ENCODE measurements around the gene ELFN2.

Gene ELFN2

DNA sequence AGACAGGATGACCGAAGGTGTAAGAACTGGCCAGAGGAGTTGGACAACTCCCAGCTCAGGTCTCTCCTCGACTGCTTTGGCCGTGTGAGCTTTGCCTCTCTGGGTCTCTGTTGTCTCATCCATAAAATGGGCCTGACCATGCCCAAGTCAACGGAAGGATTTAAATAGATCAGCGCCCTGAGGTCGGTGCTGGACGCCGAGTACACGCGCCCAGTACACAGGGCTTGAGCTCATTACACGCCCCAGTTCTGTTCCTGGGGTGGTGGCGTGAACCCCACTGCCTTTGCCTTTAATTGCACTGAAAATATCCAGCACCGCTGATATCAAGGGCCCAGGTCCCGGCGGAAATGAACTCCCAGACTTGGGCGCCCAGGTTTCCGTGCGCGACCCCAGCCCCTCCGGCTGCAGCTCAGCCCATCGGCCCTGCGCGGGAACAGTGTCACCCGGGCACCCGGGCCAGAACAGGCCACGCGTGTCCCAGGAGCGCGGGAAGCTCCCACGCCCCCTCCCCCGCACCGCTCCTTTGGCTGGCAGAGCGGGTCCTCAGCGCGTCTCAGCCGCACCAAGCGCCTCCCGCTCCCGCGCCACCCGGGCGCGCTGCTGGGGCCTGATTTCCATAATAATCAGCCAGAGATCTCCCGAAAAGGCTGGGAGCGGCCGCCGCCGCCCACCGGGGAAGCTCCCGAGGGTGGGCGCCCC, 102.8 kb downstream of the ELFN2 start:
- Mint-ChIP-seq H3K4me3 (no peak overlapping the region), H3K9me3 (peaks cover 5% of the 10 kb centered on the region), H3K4me1 (peaks cover 8% of the 10 kb centered on the region), H3K27ac (no peak overlapping the region), H3K27me3 (ENCODE audit: low read depth, poor library complexity) (peaks cover 94% of the 10 kb centered on the region), H3K36me3 (ENCODE audit: low read depth) (no peaks in the 10 kb centered on the region)
- DNase-seq, result peak; percentile 52
- TF ChIP-seq CTCF (IDR thresholded peaks at IDR 0.05), result no peak

- H3K4me1 Mint-ChIP-seq, result peaks cover 20% of the 10 kb centered on the region
- TF ChIP-seq CTCF (IDR thresholded peaks at IDR 0.05), result no peak
- no peak overlapping the region for H3K27ac Mint-ChIP-seq
- no peak for DNase-seq
- peaks cover 74% of the 10 kb centered on the region for H3K27me3 Mint-ChIP-seq (ENCODE audit: low read depth, poor library complexity)
- H3K9me3 Mint-ChIP-seq, result no peaks in the 10 kb centered on the region
- H3K4me3 Mint-ChIP-seq, result no peak overlapping the region
- H3K36me3 Mint-ChIP-seq (ENCODE audit: low read depth), result no peaks in the 10 kb centered on the region
Measured at GRCh38 chr22:37320726-37321677, 106.3 kb downstream of the ELFN2 start.

- H3K9me3 Mint-ChIP-seq, result no peaks in the 10 kb centered on the region
- no peak for TF ChIP-seq CTCF (IDR thresholded peaks at IDR 0.05)
- H3K4me3 Mint-ChIP-seq, result no peak overlapping the region
- no peaks in the 10 kb centered on the region for H3K36me3 Mint-ChIP-seq (ENCODE audit: low read depth)
- no peak overlapping the region for H3K27ac Mint-ChIP-seq
- H3K4me1 Mint-ChIP-seq, result peaks cover 24% of the 10 kb centered on the region
- peaks cover 65% of the 10 kb centered on the region for H3K27me3 Mint-ChIP-seq (ENCODE audit: low read depth, poor library complexity)
- no peak for DNase-seq
Measured at GRCh38 chr22:37319469-37319868, 107.8 kb downstream of the ELFN2 start.

DNA sequence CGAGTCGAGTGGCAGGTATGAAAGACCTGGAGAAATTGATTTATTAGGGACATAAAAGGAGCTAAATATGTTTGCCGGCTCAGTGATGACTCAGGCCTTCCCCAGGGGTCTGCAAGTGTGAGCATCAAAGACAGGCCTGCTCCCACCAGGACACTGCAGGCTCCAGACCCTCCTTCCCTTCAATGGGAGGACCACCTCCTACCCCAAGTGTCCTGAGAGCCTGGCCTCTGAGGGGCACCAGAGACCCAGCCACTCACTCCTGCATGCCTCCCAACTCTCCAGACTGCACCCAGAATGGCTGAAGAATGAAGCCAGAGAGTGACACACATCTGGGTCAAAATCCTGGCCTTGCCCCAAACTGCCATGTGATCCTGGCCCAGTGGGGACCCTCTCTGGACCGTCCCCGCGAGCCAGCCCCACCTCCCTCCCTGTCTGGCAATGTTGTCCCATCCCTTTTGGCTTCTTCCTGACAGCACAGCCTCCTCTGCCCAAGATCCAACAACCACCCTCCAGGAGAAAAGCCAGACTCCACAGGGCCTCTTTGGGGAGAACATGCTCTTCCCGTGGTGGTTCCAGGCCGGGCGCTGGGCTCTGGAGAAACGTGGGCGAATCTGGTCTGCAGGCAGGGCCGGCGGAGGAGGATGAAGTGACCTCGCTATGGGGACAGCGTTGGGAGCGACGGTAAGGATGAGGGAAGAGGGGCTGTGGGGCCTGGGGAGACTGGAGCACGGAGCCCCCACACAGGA, 108.7 kb downstream of the ELFN2 start:
- no peaks in the 10 kb centered on the region for H3K9me3 Mint-ChIP-seq
- DNase-seq, result no peak

More for the DNA sequence above, 108.7 kb downstream of the ELFN2 start:
- H3K4me3 Mint-ChIP-seq, result peak overlapping the region; percentile 33
- peaks cover 60% of the 10 kb centered on the region for H3K27me3 Mint-ChIP-seq (ENCODE audit: low read depth, poor library complexity)
- H3K36me3 Mint-ChIP-seq (ENCODE audit: low read depth), result no peaks in the 10 kb centered on the region
- TF ChIP-seq CTCF (IDR thresholded peaks at IDR 0.05), result no peak
- H3K4me1 Mint-ChIP-seq, result peaks cover 31% of the 10 kb centered on the region
- no peak overlapping the region for H3K27ac Mint-ChIP-seq
